Esophagus muscularis mucosa (tissue), 4 donors: ENCODE results near the gene LMF1. TPM values are rescaled to one million over a fixed set of nuclear protein-coding genes. Genes with fewer than 3 reads are reported as not detected.
A peak's percentile ranks its signal among the peaks of the same experiment; 100 is the strongest.

Experiments
- DNase-seq: peaks from one replicate; pipeline ENCODE4 v3.0.0-alpha.2; 2017; ENCODE audit errors: extremely low spot score
- H3K27ac ChIP-seq, 4 donors: fragments of 200-600 bp; sonication (generic); replicated peaks in 1 of 4; 1 replicate in 3 of 4; 2 replicates in 1 of 4; pipeline ENCODE4 v1.5.1; 2016 to 2019; ENCODE audit warnings: mild to moderate bottlenecking in 1 of 4
- H3K27me3 ChIP-seq, 4 donors: fragments of 200-600 bp; sonication (generic); one replicate each; pipeline versions ENCODE4 v1.5.1 to v1.6.0; 2016 to 2019
- H3K36me3 ChIP-seq, 4 donors: fragments of 200-600 bp; sonication (generic); one replicate each; pipeline ENCODE4 v1.5.1; 2016 to 2019
- H3K4me1 ChIP-seq, 4 donors: fragments of 200-600 bp; sonication (generic); one replicate each; pipeline ENCODE4 v1.5.1; 2016 to 2019
- H3K4me3 ChIP-seq, 4 donors: fragments of 200-600 bp; sonication (generic); 1 replicate in 2 of 4; 2 replicates in 2 of 4; pipeline ENCODE4 v1.5.1; 2016 to 2019; ENCODE audit warnings: mild to moderate bottlenecking in 4 of 4, moderate library complexity in 1 of 4
- H3K9me3 ChIP-seq, 4 donors: fragments of 200-600 bp; sonication (generic); 1 replicate in 3 of 4; 2 replicates in 1 of 4; pipeline ENCODE4 v1.5.1; 2016 to 2019
- CTCF ChIP-seq, 3 experiments: fragments of 200-600 bp in 2 of 3; fragments of 450-650 bp in 1 of 3; sonication (generic) in 2 of 3; IDR thresholded peaks; one replicate each; pipeline ENCODE4 v1.5.1; 2017 to 2019; ENCODE audit warnings: antibody characterized with exemption in 3 of 3, mild to moderate bottlenecking in 2 of 3, moderate library complexity in 1 of 3
- EP300 ChIP-seq: sonication (generic); formaldehyde crosslinking; IDR thresholded peaks from one replicate; pipeline ENCODE4 v1.6.1; 2017; ENCODE audit warnings: antibody characterized with exemption
- POLR2A ChIP-seq: fragments of 450-650 bp; IDR thresholded peaks from one replicate; pipeline ENCODE4 v1.6.1; 2017; ENCODE audit warnings: antibody characterized with exemption, moderate library complexity, mild to moderate bottlenecking, low read depth
- POLR2AphosphoS5 ChIP-seq, 2 donors: sonication (generic); formaldehyde crosslinking; IDR thresholded peaks; one replicate each; pipeline ENCODE4 v1.6.1; 2017; ENCODE audit warnings: antibody characterized with exemption in 2 of 2
- WGBS: methylation state at CpG from one replicate; pipeline ENCODE4 v1.1.5; 2018; 5-methylcytosine and 5-hydroxymethylcytosine counted together
- intact Hi-C: fragments of 100-400 bp; cut with DNase I; formaldehyde crosslinking; loops from one replicate; pipeline ENCODE4 v1.15.1; 2023
- total RNA-seq, 4 donors: library from RNA; depleted of rRNA; stranded (reverse); fragments of >200 nt; gene quantifications; one replicate each; pipeline versions ENCODE4 v1.1.0 to v1.2.1, GENCODE V29; 2016

The LMF1 gene
- total RNA-seq, 4 donors from 2014 or later = 14.5 to 32.0 (median 23.8) TPM

- H3K4me1 ChIP-seq = no peaks in the 10 kb centered on the region
- no peak overlapping the region for H3K4me3 ChIP-seq
- WGBS = 88% methylated on average over 18 of the region's 33 CpGs
- H3K9me3 ChIP-seq = no peaks in the 10 kb centered on the region
- peaks cover 0 to 40% (median 23%) of the 10 kb centered on the region in 4 donors for H3K36me3 ChIP-seq
- no peaks in the 10 kb centered on the region for H3K27me3 ChIP-seq
- peak overlapping the region in 2 of 4 donors; percentile 19 for H3K27ac ChIP-seq
- TF ChIP-seq POLR2AphosphoS5 (IDR thresholded peaks at IDR 0.05) = no peak
- TF ChIP-seq POLR2A = no peak
- no peak for TF ChIP-seq CTCF (IDR thresholded peaks at IDR 0.05)
- no peak for TF ChIP-seq EP300
- DNase-seq = no peak
- intact Hi-C loops = no loop called here
Measured at GRCh38 chr16:896261-897199, 74.3 kb downstream of the LMF1 start.

GRCh38 chr16:895371-895770 is 75.4 kb downstream of the LMF1 start:
- no peak overlapping the region for H3K27ac ChIP-seq
- no peak for TF ChIP-seq EP300
- TF ChIP-seq POLR2A = no peak
- no peak for TF ChIP-seq CTCF (IDR thresholded peaks at IDR 0.05)
- no peak for TF ChIP-seq POLR2AphosphoS5 (IDR thresholded peaks at IDR 0.05)
- no peak for DNase-seq
- H3K36me3 ChIP-seq = peaks cover 0 to 50% (median 26%) of the 10 kb centered on the region in 4 donors
- intact Hi-C loops = no loop called here
- H3K9me3 ChIP-seq = no peaks in the 10 kb centered on the region
- no peaks in the 10 kb centered on the region for H3K4me1 ChIP-seq
- no peak overlapping the region for H3K4me3 ChIP-seq
- WGBS = 88% methylated on average over 13 of the region's 24 CpGs
- no peaks in the 10 kb centered on the region for H3K27me3 ChIP-seq

- no peaks in the 10 kb centered on the region for H3K9me3 ChIP-seq
- WGBS = 96% methylated on average over 22 of the region's 24 CpGs
- intact Hi-C loops = no loop called here
- no peak for DNase-seq
- TF ChIP-seq POLR2A (no peak), EP300 (no peak), CTCF (IDR thresholded peaks at IDR 0.05) (no peak), POLR2AphosphoS5 (IDR thresholded peaks at IDR 0.05) (no peak)
- peaks cover 0 to 50% (median 26%) of the 10 kb centered on the region in 4 donors for H3K36me3 ChIP-seq
- no peaks in the 10 kb centered on the region for H3K4me1 ChIP-seq
- no peaks in the 10 kb centered on the region for H3K27me3 ChIP-seq
- H3K27ac ChIP-seq = no peak overlapping the region
- no peak overlapping the region for H3K4me3 ChIP-seq
Measured at GRCh38 chr16:894841-895240, 75.9 kb downstream of the LMF1 start.

- 88% methylated on average over 26 of the region's 27 CpGs for WGBS
- Histone ChIP-seq H3K27ac (no peak overlapping the region), H3K9me3 (no peaks in the 10 kb centered on the region), H3K4me1 (no peaks in the 10 kb centered on the region), H3K36me3 (peaks cover 0 to 48% (median 23%) of the 10 kb centered on the region in 4 donors), H3K27me3 (no peaks in the 10 kb centered on the region), H3K4me3 (no peak overlapping the region)
- no peak for DNase-seq
- TF ChIP-seq EP300 (no peak), POLR2A (no peak), CTCF (IDR thresholded peaks at IDR 0.05) (no peak), POLR2AphosphoS5 (IDR thresholded peaks at IDR 0.05) (no peak)
- intact Hi-C loops = no loop called here
Measured at GRCh38 chr16:894136-894535, 76.6 kb downstream of the LMF1 start.
